ENCODE data around the gene PEX11A. TPM values are rescaled to one million over a fixed set of nuclear protein-coding genes. Genes with fewer than 3 reads are reported as not detected.
A peak's percentile ranks its signal among the peaks of the same experiment; 100 is the strongest.
"Not testable (repeated sequence)": the region's sequence is repeated elsewhere in the genome, so short reads cannot be mapped to it uniquely, and the experiment has no call there.

PEX11A gene, protein sequence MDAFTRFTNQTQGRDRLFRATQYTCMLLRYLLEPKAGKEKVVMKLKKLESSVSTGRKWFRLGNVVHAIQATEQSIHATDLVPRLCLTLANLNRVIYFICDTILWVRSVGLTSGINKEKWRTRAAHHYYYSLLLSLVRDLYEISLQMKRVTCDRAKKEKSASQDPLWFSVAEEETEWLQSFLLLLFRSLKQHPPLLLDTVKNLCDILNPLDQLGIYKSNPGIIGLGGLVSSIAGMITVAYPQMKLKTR
- 6.2 TPM for polyA plus RNA-seq (ENCODE audit: insufficient read length)

- peak; percentile 69 for DNase-seq
Observed at GRCh38 chr15:89690276-89691218, at the start of gene PEX11A, which contains the start of gene WDR93. TSS of gene PEX11A (minus strand) at chr15:89690754. CDS start at chr15:89690632, 122 bp downstream. TSS of gene WDR93 (plus strand) at chr15:89690811. CDS start at chr15:89701747, 10,936 bp downstream.

DNA sequence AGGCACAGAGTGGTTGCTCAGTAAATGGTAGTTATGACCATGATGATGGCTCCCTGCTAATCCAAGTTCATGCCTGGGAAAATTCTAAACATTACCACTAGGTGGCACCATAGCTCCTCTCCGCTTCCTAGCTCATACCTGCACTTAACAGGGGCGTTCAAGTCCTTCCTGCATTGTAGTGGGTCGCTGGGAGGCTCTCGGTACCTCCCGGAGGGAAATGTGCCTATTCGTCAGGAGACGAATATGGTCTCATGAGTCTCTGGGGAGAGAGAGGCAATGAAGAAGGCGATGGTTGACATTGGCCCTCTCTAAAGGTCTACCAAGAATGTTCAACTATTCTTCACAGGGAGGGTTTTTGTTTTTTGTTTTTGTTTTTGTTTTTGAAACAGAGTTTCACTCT, 49.6 kb upstream of the PEX11A start:
- DNase-seq, result peak; percentile 72

- no peak for DNase-seq
Observed at GRCh38 chr15:89735773-89736172, 45.2 kb upstream of the PEX11A start.

GRCh38 chr15:89732451-89733172, 42.1 kb upstream of the PEX11A start:
- no peak for DNase-seq

DNA sequence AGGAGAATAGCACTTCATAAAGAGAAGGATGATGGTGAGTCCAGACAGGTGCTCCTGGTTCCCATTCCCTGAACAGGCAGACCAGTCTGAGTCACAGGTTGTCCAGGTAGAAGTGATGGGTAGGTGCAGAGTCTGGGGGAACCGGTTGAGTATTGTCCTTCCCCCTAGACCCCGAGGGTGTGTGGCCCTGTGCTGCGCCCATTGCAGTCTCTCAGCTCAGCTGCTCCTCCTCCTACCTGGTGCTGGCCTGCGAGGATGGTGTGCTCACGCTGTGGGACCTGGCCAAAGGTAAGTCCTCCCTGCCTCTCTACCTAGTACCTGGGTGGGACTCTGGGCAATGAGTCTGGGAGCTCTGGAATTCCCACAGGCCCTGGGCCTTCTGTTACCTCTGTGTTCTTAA, 40.7 kb upstream of the PEX11A start:
- no peak for DNase-seq

GRCh38 chr15:89728254-89728653, 37.7 kb upstream of the PEX11A start:
- DNase-seq, result no peak

DNA sequence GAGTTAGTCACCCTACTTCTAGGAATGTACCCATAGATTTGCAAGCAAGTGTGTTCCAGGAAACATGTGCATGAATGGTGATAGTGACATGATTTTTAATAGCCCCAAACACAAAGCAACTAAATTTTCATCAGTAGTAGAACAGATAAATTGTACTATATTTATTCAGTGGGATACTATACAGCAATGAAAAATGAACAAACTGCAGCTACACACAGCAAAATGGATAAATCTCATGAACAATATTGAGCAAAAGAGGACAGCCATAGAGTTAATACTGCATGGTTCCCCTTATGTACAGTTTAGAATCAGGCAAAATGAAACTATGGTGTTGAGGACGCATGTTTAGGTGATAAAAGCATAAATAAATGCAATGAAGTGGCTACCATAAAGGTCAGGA, 34.5 kb upstream of the PEX11A start:
- DNase-seq, result no peak

DNA sequence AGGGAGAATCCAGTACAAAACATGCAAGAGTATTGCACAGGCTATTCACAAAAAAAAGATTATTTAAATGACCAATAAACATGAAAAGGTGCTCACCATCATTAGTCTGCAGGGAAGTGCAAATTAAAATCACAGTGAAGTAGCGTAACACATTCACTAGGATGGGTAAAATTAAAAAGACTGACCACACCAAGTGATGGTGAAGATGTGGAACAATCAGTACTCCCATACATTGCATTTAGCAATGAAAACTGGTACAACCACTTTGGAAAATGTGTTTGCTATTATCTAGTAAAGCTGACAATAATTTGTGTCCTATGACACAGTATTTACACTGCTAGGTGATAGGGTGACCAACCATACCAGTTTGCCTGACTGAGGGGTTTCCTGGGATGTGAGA, 34.1 kb upstream of the PEX11A start:
- DNase-seq, result no peak

DNA sequence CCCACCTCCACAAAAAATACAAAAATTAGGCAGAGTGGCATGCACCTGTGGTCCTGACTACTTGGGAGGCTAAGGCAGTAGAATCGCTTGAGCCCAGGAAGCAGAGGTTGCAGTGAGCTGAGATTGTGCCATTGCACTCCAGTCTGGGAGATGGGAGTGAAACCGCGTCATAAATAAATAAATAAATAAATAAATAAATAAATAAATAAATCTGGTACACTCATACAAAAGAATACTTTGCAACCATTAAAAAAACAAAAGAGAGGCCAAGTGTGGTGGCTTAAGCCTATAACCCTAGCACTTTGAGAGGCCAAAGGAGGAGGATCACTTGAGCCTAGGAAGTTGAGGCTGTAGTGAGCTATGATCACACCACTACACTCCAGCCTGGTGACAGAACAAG, 32.5 kb upstream of the PEX11A start:
- DNase-seq, result no peak

- no peak for DNase-seq
Observed at GRCh38 chr15:89714775-89715174, 24.2 kb upstream of the PEX11A start.

GRCh38 chr15:89707577-89707976, 17.0 kb upstream of the PEX11A start:
- no peak for DNase-seq

GRCh38 chr15:89704411-89704810, 13.9 kb upstream of the PEX11A start:
- DNase-seq, result no peak

DNA sequence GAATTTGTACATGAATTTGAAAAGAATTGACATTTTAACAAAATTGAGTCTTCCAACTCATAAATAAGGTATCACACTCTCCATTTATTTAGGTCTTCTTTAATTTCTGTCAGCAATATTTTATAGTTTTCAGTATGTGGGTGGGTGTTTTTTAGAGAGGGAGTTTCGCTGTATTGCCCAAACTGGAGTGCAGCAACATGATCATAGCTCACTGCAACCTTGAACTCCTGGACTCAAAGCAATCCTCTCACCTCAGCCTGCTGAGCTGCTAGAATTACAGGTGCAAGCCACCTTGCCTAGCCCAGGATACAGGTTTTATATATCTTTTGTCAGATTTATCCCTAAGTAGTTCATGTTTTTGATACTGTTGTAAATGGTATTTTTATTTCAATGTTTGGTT, 4.6 kb upstream of the PEX11A start:
- DNase-seq, result no peak

DNA sequence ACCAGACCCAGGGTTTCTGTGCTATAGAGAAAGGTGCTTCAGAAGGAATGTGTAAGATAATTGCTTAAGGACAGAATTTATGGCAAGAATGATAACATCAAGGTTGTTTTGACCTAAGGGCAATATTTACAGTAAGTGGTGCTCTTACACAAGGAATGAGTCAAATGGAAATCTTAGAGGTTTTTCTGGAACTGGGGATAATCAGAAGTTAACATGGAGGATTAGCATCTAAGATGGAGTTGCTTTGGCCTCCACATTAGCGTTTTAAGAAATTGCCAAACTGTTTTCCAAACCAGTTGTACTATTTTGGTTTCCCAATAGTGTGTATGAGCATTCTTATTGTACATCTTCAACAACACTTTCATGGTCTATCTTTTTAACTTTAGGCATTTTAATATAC, 3.1 kb upstream of the PEX11A start:
- DNase-seq, result no peak

DNA sequence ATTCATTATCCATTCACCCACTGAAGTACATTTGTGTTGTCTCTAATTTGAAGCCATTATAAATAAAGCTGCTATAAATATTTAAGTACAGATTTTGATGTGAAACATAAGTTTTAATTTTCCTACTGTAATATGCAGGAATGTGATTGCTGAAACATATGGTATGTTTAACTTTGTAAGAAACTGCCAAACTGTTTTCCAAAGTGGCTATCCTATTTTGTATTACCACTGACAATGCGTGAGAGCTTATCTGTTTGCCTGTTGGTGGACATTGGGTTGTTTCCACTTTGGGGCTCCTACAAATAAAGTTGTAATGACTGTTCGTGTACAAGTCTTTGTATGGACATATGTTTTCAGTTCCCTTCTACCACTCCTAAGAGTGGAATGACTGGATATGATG, 2.5 kb upstream of the PEX11A start:
- DNase-seq, result no peak

- not testable (repeated sequence) for DNase-seq
Observed at GRCh38 chr15:89689930-89690275, 651 bp downstream of the PEX11A start.

DNA sequence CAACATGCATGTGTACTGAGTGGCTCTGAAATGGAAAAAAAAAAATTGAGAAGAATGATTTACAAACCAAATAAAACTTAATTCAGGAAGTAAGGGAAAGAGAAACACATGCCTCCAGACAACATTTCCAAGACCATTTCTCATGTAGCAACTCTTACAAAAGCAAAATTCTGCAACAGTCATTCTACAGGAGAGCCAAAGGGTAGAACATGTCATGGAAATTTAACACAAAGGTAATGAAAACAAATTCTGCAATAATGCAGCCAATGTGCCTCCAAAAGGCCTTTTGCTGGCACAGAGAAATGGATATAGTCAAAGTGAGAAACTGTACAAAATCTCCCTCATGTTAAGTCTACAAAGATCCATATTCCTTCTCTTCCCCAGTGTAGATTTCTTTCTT, 4.0 kb downstream of the PEX11A start:
- no peak for DNase-seq

DNA sequence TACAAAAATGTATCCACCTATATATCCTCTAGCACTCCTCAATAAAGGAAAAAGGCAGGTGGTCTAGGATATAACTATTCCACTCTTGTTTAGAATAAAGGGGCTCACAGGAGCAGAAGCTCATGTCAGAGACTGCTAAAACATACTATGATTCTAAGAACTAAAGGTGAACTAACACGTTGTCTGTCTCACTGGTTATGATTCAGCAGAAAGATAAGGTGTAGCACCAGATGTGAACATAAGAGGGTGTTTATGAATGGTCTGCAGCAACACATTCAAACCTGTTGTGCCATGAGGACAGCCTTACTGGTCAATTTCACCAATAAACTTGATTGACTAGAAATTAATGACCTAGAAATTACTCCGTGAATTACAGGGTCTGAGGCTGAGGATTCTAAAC, 4.6 kb downstream of the PEX11A start:
- DNase-seq, result no peak

DNA sequence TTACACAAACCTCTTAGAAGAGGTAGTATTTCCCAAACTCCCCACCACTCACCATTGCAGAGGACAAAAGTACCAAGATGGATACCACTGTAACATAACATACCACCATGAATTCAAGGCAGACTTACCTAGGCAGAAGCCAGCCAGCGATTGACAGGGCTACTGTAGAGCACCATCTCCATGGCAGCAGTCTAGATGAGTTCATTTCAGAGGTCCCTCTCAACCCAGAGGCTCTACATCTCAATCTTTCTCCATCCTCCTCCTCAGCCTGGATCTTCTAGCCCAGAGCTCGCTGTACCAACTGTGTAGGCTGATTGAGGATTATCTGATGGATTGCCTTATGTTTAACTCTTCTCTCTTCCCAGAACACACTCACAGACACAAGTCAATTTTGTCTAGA, 9.4 kb downstream of the PEX11A start:
- DNase-seq, result no peak

GRCh38 chr15:89680282-89680873, 10.2 kb downstream of the PEX11A start:
- no peak for DNase-seq

- no peak for DNase-seq
Observed at GRCh38 chr15:89679212-89679611, 11.3 kb downstream of the PEX11A start, which contains the start of gene PLIN1. TSS of gene PLIN1 (minus strand) at chr15:89679367. CDS start at chr15:89677489, 1,878 bp downstream.

- DNase-seq, result no peak
Observed at GRCh38 chr15:89677381-89677780, 13.2 kb downstream of the PEX11A start.

- DNase-seq, result no peak
Observed at GRCh38 chr15:89675606-89676005, 14.9 kb downstream of the PEX11A start.
